Nephron (organoid): Measurements from ENCODE around the gene RYR1.

Experiments
- H3K27ac Mint-ChIP-seq, 3 experiments: 2 replicates each; pipeline ENCODE4 v1.8.0; 2020; ENCODE audit warnings: mixed read lengths in 3 of 3, mild to moderate bottlenecking in 2 of 3, moderate library complexity in 1 of 3
- H3K27me3 Mint-ChIP-seq: 2 replicates; pipeline ENCODE4 v1.8.0; 2021; ENCODE audit warnings: low read depth, mild to moderate bottlenecking, moderate library complexity, mixed read lengths
- H3K36me3 Mint-ChIP-seq: 2 replicates; pipeline ENCODE4 v1.8.0; 2020; ENCODE audit warnings: low read depth, mixed read lengths
- H3K4me1 Mint-ChIP-seq: 2 replicates; pipeline ENCODE4 v1.8.0; 2020; ENCODE audit warnings: mixed read lengths
- H3K4me3 Mint-ChIP-seq, 3 experiments: 2 replicates each; pipeline ENCODE4 v1.8.0; 2020; ENCODE audit warnings: mild to moderate bottlenecking in 3 of 3, mixed read lengths in 3 of 3, moderate library complexity in 2 of 3
- H3K9me3 Mint-ChIP-seq: 2 replicates; pipeline ENCODE4 v1.8.0; 2020; ENCODE audit warnings: mixed read lengths
- TF ChIP-seq, protein P1 (sequence below), 3 experiments: fragments of 200-600 bp; sonication (generic); IDR thresholded peaks; one replicate each; pipeline ENCODE4 v1.5.0; 2021; ENCODE audit warnings: antibody characterized with exemption in 3 of 3; ENCODE audit not compliant: unreplicated experiment in 3 of 3

Gene RYR1

GRCh38 chr19:38457202-38457601 is 23.7 kb downstream of the RYR1 start:
- H3K36me3 Mint-ChIP-seq: peaks cover 24% of the 10 kb centered on the region
- TF ChIP-seq, protein P1, sequence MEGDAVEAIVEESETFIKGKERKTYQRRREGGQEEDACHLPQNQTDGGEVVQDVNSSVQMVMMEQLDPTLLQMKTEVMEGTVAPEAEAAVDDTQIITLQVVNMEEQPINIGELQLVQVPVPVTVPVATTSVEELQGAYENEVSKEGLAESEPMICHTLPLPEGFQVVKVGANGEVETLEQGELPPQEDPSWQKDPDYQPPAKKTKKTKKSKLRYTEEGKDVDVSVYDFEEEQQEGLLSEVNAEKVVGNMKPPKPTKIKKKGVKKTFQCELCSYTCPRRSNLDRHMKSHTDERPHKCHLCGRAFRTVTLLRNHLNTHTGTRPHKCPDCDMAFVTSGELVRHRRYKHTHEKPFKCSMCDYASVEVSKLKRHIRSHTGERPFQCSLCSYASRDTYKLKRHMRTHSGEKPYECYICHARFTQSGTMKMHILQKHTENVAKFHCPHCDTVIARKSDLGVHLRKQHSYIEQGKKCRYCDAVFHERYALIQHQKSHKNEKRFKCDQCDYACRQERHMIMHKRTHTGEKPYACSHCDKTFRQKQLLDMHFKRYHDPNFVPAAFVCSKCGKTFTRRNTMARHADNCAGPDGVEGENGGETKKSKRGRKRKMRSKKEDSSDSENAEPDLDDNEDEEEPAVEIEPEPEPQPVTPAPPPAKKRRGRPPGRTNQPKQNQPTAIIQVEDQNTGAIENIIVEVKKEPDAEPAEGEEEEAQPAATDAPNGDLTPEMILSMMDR (IDR thresholded peaks at IDR 0.05; ENCODE audit: unreplicated experiment in 3 of 3): no peak
- H3K27me3 Mint-ChIP-seq: no peaks in the 10 kb centered on the region
- H3K9me3 Mint-ChIP-seq: no peaks in the 10 kb centered on the region
- no peaks in the 10 kb centered on the region for H3K4me1 Mint-ChIP-seq
- peak overlapping the region in 1 of 3 experiments; percentile 55 for H3K4me3 Mint-ChIP-seq
- H3K27ac Mint-ChIP-seq: no peak overlapping the region

- H3K27ac Mint-ChIP-seq: no peak overlapping the region
- H3K9me3 Mint-ChIP-seq: no peaks in the 10 kb centered on the region
- H3K4me3 Mint-ChIP-seq: no peak overlapping the region
- no peaks in the 10 kb centered on the region for H3K4me1 Mint-ChIP-seq
- peaks cover 25% of the 10 kb centered on the region for H3K36me3 Mint-ChIP-seq
- TF ChIP-seq, protein P1 (IDR thresholded peaks at IDR 0.05; ENCODE audit: unreplicated experiment in 3 of 3): no peak
- no peaks in the 10 kb centered on the region for H3K27me3 Mint-ChIP-seq
Observed at GRCh38 chr19:38457690-38458405, 24.4 kb downstream of the RYR1 start.

GRCh38 chr19:38458991-38459390 is 25.5 kb downstream of the RYR1 start:
- Mint-ChIP-seq H3K36me3 (peaks cover 25% of the 10 kb centered on the region), H3K9me3 (no peaks in the 10 kb centered on the region), H3K4me1 (no peaks in the 10 kb centered on the region), H3K27ac (no peak overlapping the region), H3K27me3 (no peaks in the 10 kb centered on the region), H3K4me3 (no peak overlapping the region)
- TF ChIP-seq, protein P1 (IDR thresholded peaks at IDR 0.05; ENCODE audit: unreplicated experiment in 3 of 3): no peak

DNA sequence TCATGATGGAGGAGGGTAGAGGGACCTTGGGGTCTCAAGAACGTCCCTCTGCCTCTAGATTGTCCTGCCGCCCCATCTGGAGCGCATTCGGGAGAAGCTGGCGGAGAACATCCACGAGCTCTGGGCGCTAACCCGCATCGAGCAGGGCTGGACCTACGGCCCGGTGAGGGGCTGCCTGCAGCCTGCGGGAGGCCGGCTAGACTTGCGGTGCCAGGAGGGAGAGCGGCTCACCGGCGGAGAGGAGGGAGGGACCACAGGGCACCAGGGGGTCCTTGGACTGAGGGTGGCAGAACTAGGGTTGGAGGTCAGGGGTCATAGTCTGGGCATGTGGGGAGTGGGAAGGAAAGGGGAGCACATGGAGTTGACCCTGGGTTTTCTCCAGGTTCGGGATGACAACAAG is 29.9 kb downstream of the RYR1 start:
- Mint-ChIP-seq H3K27ac (no peak overlapping the region), H3K9me3 (no peaks in the 10 kb centered on the region), H3K4me3 (no peak overlapping the region), H3K27me3 (peaks cover 7% of the 10 kb centered on the region), H3K4me1 (no peaks in the 10 kb centered on the region), H3K36me3 (peaks cover 28% of the 10 kb centered on the region)
- TF ChIP-seq, protein P1 (IDR thresholded peaks at IDR 0.05; ENCODE audit: unreplicated experiment in 3 of 3): no peak

- Mint-ChIP-seq H3K36me3 (peaks cover 25% of the 10 kb centered on the region), H3K27me3 (peaks cover 7% of the 10 kb centered on the region), H3K27ac (no peak overlapping the region), H3K9me3 (no peaks in the 10 kb centered on the region), H3K4me1 (no peaks in the 10 kb centered on the region), H3K4me3 (no peak overlapping the region)
- TF ChIP-seq, protein P1 (IDR thresholded peaks at IDR 0.05; ENCODE audit: unreplicated experiment in 3 of 3): no peak
Observed at GRCh38 chr19:38464421-38465082, 31.1 kb downstream of the RYR1 start.

- no peak overlapping the region for H3K27ac Mint-ChIP-seq
- no peaks in the 10 kb centered on the region for H3K4me1 Mint-ChIP-seq
- H3K27me3 Mint-ChIP-seq: peaks cover 7% of the 10 kb centered on the region
- H3K9me3 Mint-ChIP-seq: no peaks in the 10 kb centered on the region
- H3K36me3 Mint-ChIP-seq: peaks cover 21% of the 10 kb centered on the region
- TF ChIP-seq, protein P1 (IDR thresholded peaks at IDR 0.05; ENCODE audit: unreplicated experiment in 3 of 3): no peak
- H3K4me3 Mint-ChIP-seq: no peak overlapping the region
Observed at GRCh38 chr19:38466050-38466449, 32.6 kb downstream of the RYR1 start.
